ENCODE results near the gene ACSL5.
A peak's percentile ranks its signal among the peaks of the same experiment; 100 is the strongest.

DNA sequence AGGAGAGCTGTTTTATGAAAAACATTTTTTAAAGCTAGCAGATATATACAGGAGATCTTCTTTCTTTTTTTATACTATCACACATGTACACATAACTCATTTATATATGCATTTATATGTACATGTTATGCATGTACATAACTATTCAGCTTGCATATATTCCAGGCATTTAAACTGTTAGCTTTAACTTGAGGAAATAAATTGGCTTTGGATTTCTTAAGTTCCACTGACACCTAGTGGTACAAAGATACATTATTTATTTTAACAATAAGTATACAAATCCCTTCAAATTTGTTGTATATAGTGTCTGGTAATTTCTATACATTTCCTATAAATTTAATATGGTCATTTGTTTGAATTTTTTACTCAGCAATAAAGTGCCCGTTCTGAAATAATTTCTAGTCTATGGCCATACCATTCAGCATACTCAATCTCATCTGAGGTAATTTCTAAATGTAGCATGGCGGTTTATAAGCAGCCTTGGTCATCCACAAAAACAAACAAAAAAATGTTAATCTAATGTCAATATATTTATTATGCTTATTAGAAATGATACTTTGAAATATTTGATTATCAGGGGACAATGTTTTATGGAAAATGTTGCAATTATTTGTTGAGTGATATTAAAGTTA, 61.2 kb downstream of the ACSL5 start:
- TF ChIP-seq, protein P1, sequence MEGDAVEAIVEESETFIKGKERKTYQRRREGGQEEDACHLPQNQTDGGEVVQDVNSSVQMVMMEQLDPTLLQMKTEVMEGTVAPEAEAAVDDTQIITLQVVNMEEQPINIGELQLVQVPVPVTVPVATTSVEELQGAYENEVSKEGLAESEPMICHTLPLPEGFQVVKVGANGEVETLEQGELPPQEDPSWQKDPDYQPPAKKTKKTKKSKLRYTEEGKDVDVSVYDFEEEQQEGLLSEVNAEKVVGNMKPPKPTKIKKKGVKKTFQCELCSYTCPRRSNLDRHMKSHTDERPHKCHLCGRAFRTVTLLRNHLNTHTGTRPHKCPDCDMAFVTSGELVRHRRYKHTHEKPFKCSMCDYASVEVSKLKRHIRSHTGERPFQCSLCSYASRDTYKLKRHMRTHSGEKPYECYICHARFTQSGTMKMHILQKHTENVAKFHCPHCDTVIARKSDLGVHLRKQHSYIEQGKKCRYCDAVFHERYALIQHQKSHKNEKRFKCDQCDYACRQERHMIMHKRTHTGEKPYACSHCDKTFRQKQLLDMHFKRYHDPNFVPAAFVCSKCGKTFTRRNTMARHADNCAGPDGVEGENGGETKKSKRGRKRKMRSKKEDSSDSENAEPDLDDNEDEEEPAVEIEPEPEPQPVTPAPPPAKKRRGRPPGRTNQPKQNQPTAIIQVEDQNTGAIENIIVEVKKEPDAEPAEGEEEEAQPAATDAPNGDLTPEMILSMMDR (conservative IDR thresholded peaks at IDR 0.05): peak; percentile 77
- no peak for TF ChIP-seq ZFX (IDR thresholded peaks at IDR 0.05)
